GM12873 (cell line): ENCODE results near the gene GIMAP8.

ENCODE experiments used
- TF ChIP-seq, protein P1 (sequence below): IDR thresholded peaks from 2 replicates; pipeline ENCODE4 v1.5.1; 2012; ENCODE audit warnings: low read depth, mild to moderate bottlenecking, moderate library complexity, low read length, control low read depth; ENCODE audit not compliant: insufficient read depth; ENCODE audit errors: missing control alignments

Gene GIMAP8

GRCh38 chr7:150450491-150451001 lies at the start of gene GIMAP8:
Gene GIMAP8, plus strand, starts transcription at chr7:150450630. Its CDS starts 16,069 bp downstream, at chr7:150466699.
- TF ChIP-seq, protein P1, sequence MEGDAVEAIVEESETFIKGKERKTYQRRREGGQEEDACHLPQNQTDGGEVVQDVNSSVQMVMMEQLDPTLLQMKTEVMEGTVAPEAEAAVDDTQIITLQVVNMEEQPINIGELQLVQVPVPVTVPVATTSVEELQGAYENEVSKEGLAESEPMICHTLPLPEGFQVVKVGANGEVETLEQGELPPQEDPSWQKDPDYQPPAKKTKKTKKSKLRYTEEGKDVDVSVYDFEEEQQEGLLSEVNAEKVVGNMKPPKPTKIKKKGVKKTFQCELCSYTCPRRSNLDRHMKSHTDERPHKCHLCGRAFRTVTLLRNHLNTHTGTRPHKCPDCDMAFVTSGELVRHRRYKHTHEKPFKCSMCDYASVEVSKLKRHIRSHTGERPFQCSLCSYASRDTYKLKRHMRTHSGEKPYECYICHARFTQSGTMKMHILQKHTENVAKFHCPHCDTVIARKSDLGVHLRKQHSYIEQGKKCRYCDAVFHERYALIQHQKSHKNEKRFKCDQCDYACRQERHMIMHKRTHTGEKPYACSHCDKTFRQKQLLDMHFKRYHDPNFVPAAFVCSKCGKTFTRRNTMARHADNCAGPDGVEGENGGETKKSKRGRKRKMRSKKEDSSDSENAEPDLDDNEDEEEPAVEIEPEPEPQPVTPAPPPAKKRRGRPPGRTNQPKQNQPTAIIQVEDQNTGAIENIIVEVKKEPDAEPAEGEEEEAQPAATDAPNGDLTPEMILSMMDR, result no peak

- TF ChIP-seq, protein P1, result no peak
Measured at GRCh38 chr7:150400788-150401423, 49.5 kb upstream of the GIMAP8 start.

- TF ChIP-seq, protein P1, result no peak
Measured at GRCh38 chr7:150401424-150401790, 49.0 kb upstream of the GIMAP8 start.

DNA sequence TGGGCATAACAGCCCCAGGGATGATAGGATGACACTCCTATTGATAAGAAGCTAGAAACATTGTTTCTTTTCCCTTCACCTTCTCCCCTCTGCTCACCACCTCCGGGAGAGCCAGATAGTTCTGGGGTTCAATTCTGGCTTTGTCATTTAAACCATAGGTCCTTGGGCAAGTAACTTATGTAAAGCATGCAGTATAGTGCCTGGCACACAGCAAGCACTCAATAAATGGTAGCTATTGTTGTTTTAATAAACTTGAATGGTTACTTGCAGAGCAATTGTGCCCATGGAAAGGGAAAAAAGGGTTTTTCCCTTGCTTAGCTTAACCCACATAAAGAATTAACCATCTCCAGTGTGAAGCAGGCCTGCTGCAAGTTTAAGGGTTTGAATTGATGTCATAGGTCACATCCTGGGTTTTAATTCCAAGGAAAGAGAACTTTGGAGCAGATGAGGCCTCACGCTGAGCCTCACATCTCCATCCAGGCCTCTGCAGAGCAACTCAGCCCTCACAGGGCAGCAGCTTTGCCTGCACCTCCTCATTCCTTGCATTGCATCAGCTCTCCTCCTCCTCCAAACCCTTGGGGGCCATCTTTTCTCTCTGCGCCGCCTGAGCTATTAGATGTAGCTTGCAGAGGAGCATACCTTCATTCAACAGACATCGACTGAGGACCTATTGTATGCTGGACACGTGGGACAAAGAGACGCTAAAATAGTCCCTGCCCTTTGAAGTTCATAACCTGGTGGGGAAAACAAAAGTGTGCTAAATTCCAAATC lies 48.4 kb upstream of the GIMAP8 start:
- TF ChIP-seq, protein P1, result no peak

GRCh38 chr7:150402671-150403321 lies 47.6 kb upstream of the GIMAP8 start:
- TF ChIP-seq, protein P1, result no peak

DNA sequence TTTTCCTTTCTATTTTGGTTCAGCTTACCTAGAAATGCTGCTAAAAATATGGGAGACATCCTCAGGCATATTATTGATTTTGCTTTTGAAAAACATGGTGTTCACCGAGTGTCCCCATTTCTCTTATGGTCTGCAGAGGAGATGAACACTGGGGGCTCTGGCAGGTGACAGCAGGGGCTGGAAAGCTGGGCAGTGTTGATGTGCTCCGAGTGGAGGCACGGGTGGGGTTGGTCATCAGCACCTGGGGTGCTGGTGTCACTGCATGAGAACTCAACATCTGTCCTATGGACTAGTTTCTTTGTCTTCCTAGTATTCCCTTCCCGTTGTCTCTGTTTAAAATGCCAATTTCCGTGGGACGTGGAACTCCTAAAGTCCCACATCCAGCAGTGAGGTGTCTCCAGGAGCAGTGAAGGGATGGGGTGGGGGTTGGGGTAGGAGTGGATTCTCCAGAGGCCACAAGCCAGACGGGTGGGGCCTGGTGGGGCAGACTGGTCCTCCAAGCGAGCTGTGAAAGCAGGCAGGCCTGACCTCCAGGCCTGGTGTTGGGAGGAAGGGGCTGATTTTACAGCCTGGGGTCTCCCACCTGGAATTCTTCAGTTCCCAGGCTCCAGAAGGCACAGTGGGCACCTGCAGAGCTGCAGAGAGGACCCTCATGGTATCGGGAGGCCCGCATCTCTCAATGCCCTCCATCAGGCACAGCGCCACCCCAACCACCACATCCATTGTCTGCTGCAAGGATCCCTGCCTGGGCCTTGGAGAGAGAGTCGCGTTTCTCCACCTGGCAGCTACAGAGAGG lies 46.9 kb upstream of the GIMAP8 start:
- TF ChIP-seq, protein P1, result no peak
